GM21367 (cell line): ENCODE data around the gene AK9.

ENCODE experiments used
- ATAC-seq: cut with Tn5 transposase; IDR thresholded peaks from one replicate; pipeline ENCODE4 v1.9.1; 2021; ENCODE audit not compliant: unreplicated experiment

AK9 gene

DNA sequence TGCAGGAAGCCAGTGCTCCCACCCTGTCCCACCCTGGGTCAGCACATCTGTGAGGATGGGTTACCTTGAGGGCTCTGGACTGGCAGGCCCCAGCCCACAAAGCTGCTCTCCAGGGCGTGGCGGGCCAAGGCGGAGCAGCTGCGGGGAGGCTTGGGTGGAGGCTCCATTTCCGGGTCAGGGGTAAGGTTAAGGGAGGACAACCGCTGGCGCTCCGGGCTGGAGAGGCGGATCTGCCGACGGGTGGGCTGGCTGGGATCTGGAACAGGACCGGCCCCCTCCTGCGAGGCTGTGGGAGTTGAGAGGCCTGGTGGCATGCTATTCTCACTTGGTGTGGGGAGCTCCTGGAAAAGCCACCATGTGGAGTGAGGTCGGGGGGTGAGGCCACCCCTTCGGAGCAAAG lies 244.9 kb downstream of the AK9 start:
- no peak for ATAC-seq

DNA sequence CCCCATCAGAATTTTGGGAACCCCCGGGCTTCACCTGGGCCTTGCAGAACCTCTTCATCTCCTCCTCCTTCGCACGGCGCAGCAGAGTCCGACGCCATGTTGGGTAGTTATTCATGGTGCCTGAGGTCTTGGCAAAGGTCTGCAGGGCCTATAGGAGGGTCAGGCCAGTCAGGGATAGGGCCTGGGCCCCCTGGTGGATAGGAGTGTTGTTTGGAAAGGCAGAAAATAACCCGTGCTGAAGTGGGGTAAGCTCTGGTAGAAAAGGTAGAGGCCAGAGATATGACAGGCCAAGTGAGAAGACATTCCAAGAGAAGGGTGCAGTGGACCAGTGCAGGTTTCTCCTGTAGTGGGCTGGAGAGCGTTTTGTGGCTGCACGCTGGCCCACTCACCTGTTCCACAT lies 245.6 kb downstream of the AK9 start:
- no peak for ATAC-seq

DNA sequence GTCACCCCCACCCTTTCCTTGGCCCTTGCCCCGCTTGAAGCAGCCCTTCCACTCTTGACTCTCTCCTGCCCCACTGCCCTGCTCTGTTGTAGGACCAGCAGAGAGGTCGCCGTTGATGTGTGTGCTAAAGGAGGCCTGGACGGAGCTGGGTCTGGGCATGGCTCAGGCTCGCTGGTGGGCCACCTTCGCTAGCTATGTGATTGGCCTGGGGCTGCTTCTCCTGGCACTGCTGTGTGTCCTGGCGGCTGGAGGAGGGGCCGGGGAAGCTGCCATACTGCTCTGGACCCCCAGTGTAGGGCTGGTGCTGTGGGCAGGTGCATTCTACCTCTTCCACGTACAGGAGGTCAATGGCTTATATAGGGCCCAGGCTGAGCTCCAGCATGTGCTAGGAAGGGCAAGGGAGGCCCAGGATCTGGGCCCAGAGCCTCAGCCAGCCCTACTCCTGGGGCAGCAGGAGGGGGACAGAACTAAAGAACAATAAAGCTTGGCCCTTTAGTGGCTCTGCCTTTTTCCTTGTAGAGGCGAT lies 247.5 kb downstream of the AK9 start:
- ATAC-seq, result no peak
